ENCODE results near the gene FXN.
A peak's percentile ranks its signal among the peaks of the same experiment; 100 is the strongest.
"Not testable (repeated sequence)": the region's sequence is repeated elsewhere in the genome, so short reads cannot be mapped to it uniquely, and the experiment has no call there.

Gene FXN

GRCh38 chr9:69027355-69028097 lies 8.0 kb upstream of the FXN start:
- DNase-seq, result peak; percentile 19

GRCh38 chr9:69028754-69029153 lies 6.8 kb upstream of the FXN start:
- DNase-seq, result peak; percentile 20

GRCh38 chr9:69029535-69029934 lies 6.0 kb upstream of the FXN start:
- DNase-seq, result no peak

- DNase-seq, result no peak
Observed at GRCh38 chr9:69030851-69031645, 4.5 kb upstream of the FXN start.

GRCh38 chr9:69034071-69034470 lies 1.5 kb upstream of the FXN start:
- no peak for DNase-seq

GRCh38 chr9:69036309-69036708 lies 757 bp downstream of the FXN start:
- peak; percentile 6 for DNase-seq

GRCh38 chr9:69036799-69037198 lies 1.2 kb downstream of the FXN start:
- DNase-seq, result no peak

GRCh38 chr9:69040646-69041045 lies 5.1 kb downstream of the FXN start:
- no peak for DNase-seq

GRCh38 chr9:69044240-69045219 lies 9.0 kb downstream of the FXN start:
- no peak for DNase-seq

- no peak for DNase-seq
Observed at GRCh38 chr9:69045821-69046220, 10.3 kb downstream of the FXN start.

- DNase-seq, result no peak
Observed at GRCh38 chr9:69046723-69047122, 11.2 kb downstream of the FXN start.

GRCh38 chr9:69047371-69047770 lies 11.8 kb downstream of the FXN start:
- DNase-seq, result no peak

GRCh38 chr9:69049094-69049493 lies 13.5 kb downstream of the FXN start:
- DNase-seq, result no peak

- not testable (repeated sequence) for DNase-seq
Observed at GRCh38 chr9:69050936-69051335, 15.4 kb downstream of the FXN start.

GRCh38 chr9:69054989-69055388 lies 19.4 kb downstream of the FXN start:
- DNase-seq, result no peak

- no peak for DNase-seq
Observed at GRCh38 chr9:69056191-69056815, 20.8 kb downstream of the FXN start.

GRCh38 chr9:69058101-69058500 lies 22.5 kb downstream of the FXN start:
- no peak for DNase-seq

GRCh38 chr9:69060766-69061165 lies 25.2 kb downstream of the FXN start:
- no peak for DNase-seq

- no peak for DNase-seq
Observed at GRCh38 chr9:69062195-69062594, 26.6 kb downstream of the FXN start.

- DNase-seq, result no peak
Observed at GRCh38 chr9:69063839-69064238, 28.3 kb downstream of the FXN start.

- DNase-seq, result no peak
Observed at GRCh38 chr9:69065660-69066059, 30.1 kb downstream of the FXN start.

GRCh38 chr9:69066955-69067354 lies 31.4 kb downstream of the FXN start:
- no peak for DNase-seq

- DNase-seq, result no peak
Observed at GRCh38 chr9:69070201-69070600, 34.6 kb downstream of the FXN start.

All from activated CD4-positive, alpha-beta T cell treated with anti-CD3 and anti-CD28 coated beads, Interleukin-2, amount 50 U/mL, for 1 hour (primary cell).